COR-L47 (cell line): ENCODE data around the gene DCUN1D2.
"Not testable (repeated sequence)": the region's sequence is repeated elsewhere in the genome, so short reads cannot be mapped to it uniquely, and the experiment has no call there.

Experiments used
- DNase-seq: peaks from one replicate; lab custom pipeline; 2025; lab: John Stamatoyannopoulos, UW

The DCUN1D2 gene

GRCh38 chr13:113445791-113446487 is 44.6 kb downstream of the DCUN1D2 start:
- peak; percentile 23 for DNase-seq

GRCh38 chr13:113443991-113444390 is 46.5 kb downstream of the DCUN1D2 start:
- DNase-seq, result no peak

GRCh38 chr13:113442985-113443362 is 47.5 kb downstream of the DCUN1D2 start:
- DNase-seq, result no peak

GRCh38 chr13:113442354-113442984 is 48.0 kb downstream of the DCUN1D2 start:
- DNase-seq, result no peak

GRCh38 chr13:113441661-113442060 is 48.9 kb downstream of the DCUN1D2 start:
- no peak for DNase-seq

- no peak for DNase-seq
These were observed 53.0 kb downstream of the DCUN1D2 start for GRCh38 chr13:113437408-113438010.

GRCh38 chr13:113436866-113437265 is 53.6 kb downstream of the DCUN1D2 start:
- DNase-seq, result not testable (repeated sequence)

- not testable (repeated sequence) for DNase-seq
These were observed 54.6 kb downstream of the DCUN1D2 start for GRCh38 chr13:113435907-113436306.

GRCh38 chr13:113433391-113433916 is 57.1 kb downstream of the DCUN1D2 start:
- DNase-seq, result no peak

GRCh38 chr13:113432506-113433270 is 57.8 kb downstream of the DCUN1D2 start:
- no peak for DNase-seq

GRCh38 chr13:113431171-113431570 is 59.3 kb downstream of the DCUN1D2 start:
- no peak for DNase-seq

- DNase-seq, result no peak
These were observed 60.0 kb downstream of the DCUN1D2 start for GRCh38 chr13:113430378-113431110.

- no peak for DNase-seq
These were observed 60.9 kb downstream of the DCUN1D2 start for GRCh38 chr13:113429608-113429985.

GRCh38 chr13:113428871-113429607 is 61.5 kb downstream of the DCUN1D2 start:
- no peak for DNase-seq

GRCh38 chr13:113428469-113428865 is 62.0 kb downstream of the DCUN1D2 start:
- no peak for DNase-seq

GRCh38 chr13:113427562-113428468 is 62.7 kb downstream of the DCUN1D2 start:
- no peak for DNase-seq

- DNase-seq, result no peak
These were observed 63.9 kb downstream of the DCUN1D2 start for GRCh38 chr13:113426591-113426986.

GRCh38 chr13:113425941-113426590 is 64.4 kb downstream of the DCUN1D2 start:
- DNase-seq, result no peak

GRCh38 chr13:113423520-113424163 is 66.9 kb downstream of the DCUN1D2 start:
- DNase-seq, result no peak
